ENCODE results near the gene CYP27B1.

DNA sequence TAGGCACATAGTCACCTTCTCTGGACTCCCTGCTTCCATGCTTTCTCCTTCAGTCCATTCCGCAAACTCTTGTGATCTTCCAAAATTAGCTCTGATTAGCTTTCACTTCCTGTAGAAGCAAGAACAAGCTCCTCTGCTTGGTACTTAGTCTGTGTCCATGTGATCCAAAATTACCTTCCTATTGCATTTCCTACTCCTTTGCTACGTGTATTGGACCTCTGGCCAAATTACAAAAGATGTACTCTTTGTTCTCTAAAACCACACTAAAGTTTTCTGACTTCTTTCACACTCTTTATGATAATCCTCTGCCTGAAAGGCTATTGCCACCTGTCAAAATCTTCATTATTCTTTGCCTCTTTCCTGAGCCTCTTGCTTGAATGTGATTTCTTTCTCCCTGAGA, 14.9 kb upstream of the CYP27B1 start:
- TF ChIP-seq, protein P1, sequence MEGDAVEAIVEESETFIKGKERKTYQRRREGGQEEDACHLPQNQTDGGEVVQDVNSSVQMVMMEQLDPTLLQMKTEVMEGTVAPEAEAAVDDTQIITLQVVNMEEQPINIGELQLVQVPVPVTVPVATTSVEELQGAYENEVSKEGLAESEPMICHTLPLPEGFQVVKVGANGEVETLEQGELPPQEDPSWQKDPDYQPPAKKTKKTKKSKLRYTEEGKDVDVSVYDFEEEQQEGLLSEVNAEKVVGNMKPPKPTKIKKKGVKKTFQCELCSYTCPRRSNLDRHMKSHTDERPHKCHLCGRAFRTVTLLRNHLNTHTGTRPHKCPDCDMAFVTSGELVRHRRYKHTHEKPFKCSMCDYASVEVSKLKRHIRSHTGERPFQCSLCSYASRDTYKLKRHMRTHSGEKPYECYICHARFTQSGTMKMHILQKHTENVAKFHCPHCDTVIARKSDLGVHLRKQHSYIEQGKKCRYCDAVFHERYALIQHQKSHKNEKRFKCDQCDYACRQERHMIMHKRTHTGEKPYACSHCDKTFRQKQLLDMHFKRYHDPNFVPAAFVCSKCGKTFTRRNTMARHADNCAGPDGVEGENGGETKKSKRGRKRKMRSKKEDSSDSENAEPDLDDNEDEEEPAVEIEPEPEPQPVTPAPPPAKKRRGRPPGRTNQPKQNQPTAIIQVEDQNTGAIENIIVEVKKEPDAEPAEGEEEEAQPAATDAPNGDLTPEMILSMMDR (IDR thresholded peaks at IDR 0.05) = no peak
- no peak for TF ChIP-seq POLR2A (IDR thresholded peaks at IDR 0.05)
